Measurements from ENCODE around the gene COL1A1.

The COL1A1 gene

GRCh38 chr17:50153650-50154575 lies 47.5 kb downstream of the COL1A1 start:
- DNase-seq = no peak

- DNase-seq = no peak
These were observed 48.7 kb downstream of the COL1A1 start for GRCh38 chr17:50152736-50153135.

GRCh38 chr17:50151937-50152547 lies 49.4 kb downstream of the COL1A1 start:
- peak; percentile 68 for DNase-seq

- DNase-seq = peak; percentile 80
These were observed 50.1 kb downstream of the COL1A1 start for GRCh38 chr17:50151041-50151936.

- DNase-seq = no peak
These were observed 50.9 kb downstream of the COL1A1 start, which contains the start of gene PPP1R9B for GRCh38 chr17:50150354-50151040. Gene PPP1R9B, minus strand, starts transcription at chr17:50150677. Its CDS starts 164 bp downstream, at chr17:50150513.

GRCh38 chr17:50149417-50150353 lies 51.7 kb downstream of the COL1A1 start:
- DNase-seq = no peak

- DNase-seq = no peak
These were observed 52.4 kb downstream of the COL1A1 start for GRCh38 chr17:50149091-50149416.

- DNase-seq = peak; percentile 41
These were observed 53.0 kb downstream of the COL1A1 start for GRCh38 chr17:50148226-50149090.

- no peak for DNase-seq
These were observed 53.6 kb downstream of the COL1A1 start for GRCh38 chr17:50147841-50148225.

- DNase-seq = no peak
These were observed 54.3 kb downstream of the COL1A1 start for GRCh38 chr17:50146927-50147665.

GRCh38 chr17:50146230-50146926 lies 55.1 kb downstream of the COL1A1 start:
- no peak for DNase-seq

- no peak for DNase-seq
These were observed 55.8 kb downstream of the COL1A1 start for GRCh38 chr17:50145532-50146229.

- peak; percentile 23 for DNase-seq
These were observed 56.4 kb downstream of the COL1A1 start for GRCh38 chr17:50144845-50145531.

GRCh38 chr17:50144355-50144754 lies 57.1 kb downstream of the COL1A1 start:
- no peak for DNase-seq

GRCh38 chr17:50143461-50144176 lies 57.8 kb downstream of the COL1A1 start:
- no peak for DNase-seq

GRCh38 chr17:50141745-50142110 lies 59.7 kb downstream of the COL1A1 start:
- no peak for DNase-seq

Data from T1000 (cell line).